Gastrocnemius medialis (tissue), 4 donors: Measurements from ENCODE around the gene RBM18. TPM values are rescaled to one million over a fixed set of nuclear protein-coding genes. Genes with fewer than 3 reads are reported as not detected.

ENCODE experiments used
- ATAC-seq, 2 donors: fragments of 150-250 bp; one replicate each; pipeline ENCODE4 v1.9.1; 2016
- DNase-seq, 2 donors: peaks; one replicate each; pipeline ENCODE4 v3.0.0-alpha.2; 2019
- H3K27ac ChIP-seq, 4 donors: fragments of 200-600 bp; sonication (generic); 1 replicate in 1 of 4; 2 replicates in 3 of 4; pipeline ENCODE4 v1.5.1; 2016 to 2018; ENCODE audit warnings: mild to moderate bottlenecking in 2 of 4, moderate library complexity in 1 of 4
- H3K27me3 ChIP-seq, 3 donors: fragments of 200-600 bp; sonication (generic) in 2 of 3; 1 replicate in 1 of 3; 2 replicates in 2 of 3; pipeline versions ENCODE4 v1.5.1 to v1.6.0; 2016 to 2019; ENCODE audit warnings: mild to moderate bottlenecking in 1 of 3, moderate library complexity in 1 of 3
- H3K36me3 ChIP-seq, 2 donors: fragments of 200-600 bp; sonication (generic) in 1 of 2; one replicate each; pipeline ENCODE4 v1.5.1; 2017 to 2018
- H3K4me1 ChIP-seq, 2 donors: fragments of 200-600 bp; sonication (generic) in 1 of 2; one replicate each; pipeline ENCODE4 v1.5.1; 2016 to 2017; ENCODE audit warnings: mild to moderate bottlenecking in 2 of 2
- H3K4me3 ChIP-seq, 4 donors: fragments of 200-600 bp; sonication (generic) in 3 of 4; 1 replicate in 1 of 4; 2 replicates in 3 of 4; pipeline ENCODE4 v1.5.1; 2016 to 2019; ENCODE audit warnings: mild to moderate bottlenecking in 2 of 4
- H3K9me3 ChIP-seq, 3 donors: fragments of 200-600 bp; sonication (generic) in 2 of 3; 1 replicate in 1 of 3; 2 replicates in 2 of 3; pipeline ENCODE4 v1.5.1; 2016 to 2019
- CTCF ChIP-seq, 5 experiments: fragments of 450-650 bp in 3 of 5; fragments of 200-600 bp in 2 of 5; sonication (generic) in 2 of 5; IDR thresholded peaks in 4 of 5; conservative IDR thresholded peaks in 1 of 5; 1 replicate in 4 of 5; 2 replicates in 1 of 5; pipeline ENCODE4 v1.5.1; 2016 to 2019; ENCODE audit warnings: antibody characterized with exemption in 5 of 5, mild to moderate bottlenecking in 3 of 5, moderate library complexity in 3 of 5
- POLR2A ChIP-seq, 2 donors: fragments of 450-650 bp; IDR thresholded peaks; one replicate each; pipeline ENCODE4 v1.6.1; 2017; ENCODE audit warnings: antibody characterized with exemption in 2 of 2, mild to moderate bottlenecking in 2 of 2, moderate library complexity in 2 of 2
- in situ Hi-C, 4 donors: fragments of 200-750 bp; cut with MboI; loops; one replicate each; pipeline versions ENCODE4 v1.15.0 to v1.8.0; 2017; ENCODE audit warnings: low sequenced_read_pairs in 4 of 4
- intact Hi-C: fragments of 100-400 bp; cut with DNase I; formaldehyde crosslinking; loops from one replicate; pipeline ENCODE4 v1.15.1; 2023; ENCODE audit warnings: low total_unique reads
- total RNA-seq, 4 donors: library from RNA; depleted of rRNA; stranded (reverse); fragments of >200 nt; gene quantifications; one replicate each; pipeline versions ENCODE4 v1.1.0 to v1.2.3, GENCODE V29; 2016

Gene RBM18
- total RNA-seq, 4 donors from 2014 or later, result 10.6 to 26.6 (median 21.8) TPM

GRCh38 chr9:122213102-122213588, 51.5 kb downstream of the RBM18 start:
- H3K4me1 ChIP-seq, result peaks cover 0 to 5% of the 10 kb centered on the region in 2 donors
- no peaks in the 10 kb centered on the region for H3K9me3 ChIP-seq
- intact Hi-C loops, result loop anchor here (5.0 to 10.0 kb wide), 2 partner anchors 88 to 149 kb away; no protein-coding TSS in a partner anchor
- TF ChIP-seq POLR2A (IDR thresholded peaks at IDR 0.05) (no peak), CTCF (IDR thresholded peaks at IDR 0.05 in 4 of 5, conservative IDR thresholded peaks at IDR 0.05 in 1 of 5) (no peak)
- no peak overlapping the region for H3K27ac ChIP-seq
- H3K27me3 ChIP-seq, result peaks cover 54 to 64% (median 57%) of the 10 kb centered on the region in 3 donors
- ATAC-seq (no peak), DNase-seq (no peak)
- in situ Hi-C loops, result no loop called here
- no peaks in the 10 kb centered on the region for H3K36me3 ChIP-seq
- peak overlapping the region in 3 of 4 donors; percentile 14 to 36 (median 30) for H3K4me3 ChIP-seq

GRCh38 chr9:122212473-122213004, 52.1 kb downstream of the RBM18 start:
- H3K36me3 ChIP-seq, result no peaks in the 10 kb centered on the region
- ATAC-seq (no peak), DNase-seq (no peak)
- H3K27me3 ChIP-seq, result peaks cover 48 to 58% (median 51%) of the 10 kb centered on the region in 3 donors
- in situ Hi-C loops (no loop called here), intact Hi-C loops (loop anchor here (5.0 to 10.0 kb wide), 2 partner anchors 88 to 150 kb away; no protein-coding TSS in a partner anchor)
- H3K27ac ChIP-seq, result no peak overlapping the region
- TF ChIP-seq POLR2A (IDR thresholded peaks at IDR 0.05), result no peak
- TF ChIP-seq CTCF (IDR thresholded peaks at IDR 0.05 in 4 of 5, conservative IDR thresholded peaks at IDR 0.05 in 1 of 5), result no peak
- H3K4me3 ChIP-seq, result no peak overlapping the region
- H3K4me1 ChIP-seq, result peaks cover 0 to 5% of the 10 kb centered on the region in 2 donors
- no peaks in the 10 kb centered on the region for H3K9me3 ChIP-seq

- Histone ChIP-seq H3K36me3 (no peaks in the 10 kb centered on the region), H3K27me3 (peaks cover 19 to 28% (median 22%) of the 10 kb centered on the region in 3 donors), H3K4me3 (no peak overlapping the region), H3K27ac (no peak overlapping the region), H3K4me1 (peaks cover 0 to 5% of the 10 kb centered on the region in 2 donors), H3K9me3 (no peaks in the 10 kb centered on the region)
- no peak for TF ChIP-seq CTCF (IDR thresholded peaks at IDR 0.05 in 4 of 5, conservative IDR thresholded peaks at IDR 0.05 in 1 of 5)
- TF ChIP-seq POLR2A (IDR thresholded peaks at IDR 0.05), result no peak
- in situ Hi-C loops (no loop called here), intact Hi-C loops (no loop called here)
- ATAC-seq, result no peak
- no peak for DNase-seq
Measured at GRCh38 chr9:122209451-122209850, 55.2 kb downstream of the RBM18 start.

- TF ChIP-seq POLR2A (IDR thresholded peaks at IDR 0.05) (no peak), CTCF (IDR thresholded peaks at IDR 0.05 in 4 of 5, conservative IDR thresholded peaks at IDR 0.05 in 1 of 5) (no peak)
- ATAC-seq (no peak), DNase-seq (no peak)
- H3K9me3 ChIP-seq, result no peaks in the 10 kb centered on the region
- in situ Hi-C loops (no loop called here), intact Hi-C loops (no loop called here)
- no peak overlapping the region for H3K27ac ChIP-seq
- H3K4me1 ChIP-seq, result no peaks in the 10 kb centered on the region
- H3K36me3 ChIP-seq, result no peaks in the 10 kb centered on the region
- no peak overlapping the region for H3K4me3 ChIP-seq
- peaks cover 0 to 5% (median 4%) of the 10 kb centered on the region in 3 donors for H3K27me3 ChIP-seq
Measured at GRCh38 chr9:122207096-122207495, 57.5 kb downstream of the RBM18 start.
